Vagina (tissue), 2 donors: ENCODE measurements around the gene SERINC3. TPM values are rescaled to one million over a fixed set of nuclear protein-coding genes. Genes with fewer than 3 reads are reported as not detected.

ENCODE experiments used
- DNase-seq, 2 donors: peaks; one replicate each; pipeline ENCODE4 v3.0.0-alpha.2; 2017; ENCODE audit errors: extremely low spot score in 2 of 2
- H3K27ac ChIP-seq: fragments of 200-600 bp; sonication (generic); one replicate; pipeline ENCODE4 v1.5.1; 2019
- H3K27me3 ChIP-seq: fragments of 200-600 bp; sonication (generic); one replicate; pipeline ENCODE4 v1.5.1; 2019
- H3K36me3 ChIP-seq, 2 donors: fragments of 200-600 bp; sonication (generic); one replicate each; pipeline ENCODE4 v1.5.1; 2017 to 2019
- H3K4me1 ChIP-seq: fragments of 200-600 bp; sonication (generic); one replicate; pipeline ENCODE4 v1.5.1; 2019
- H3K4me3 ChIP-seq, 2 donors: fragments of 200-600 bp; sonication (generic); 1 replicate in 1 of 2; 2 replicates in 1 of 2; pipeline ENCODE4 v1.5.1; 2016 to 2019
- H3K9me3 ChIP-seq: fragments of 200-600 bp; sonication (generic); one replicate; pipeline ENCODE4 v1.5.1; 2019
- CTCF ChIP-seq, 3 experiments: fragments of 450-650 bp in 2 of 3; fragments of 200-600 bp in 1 of 3; sonication (generic) in 1 of 3; IDR thresholded peaks; one replicate each; pipeline ENCODE4 v1.5.1; 2017 to 2019; ENCODE audit warnings: antibody characterized with exemption in 3 of 3, mild to moderate bottlenecking in 2 of 3, moderate library complexity in 2 of 3
- POLR2A ChIP-seq, 2 donors: fragments of 450-650 bp; IDR thresholded peaks; one replicate each; pipeline ENCODE4 v1.6.1; 2017; ENCODE audit warnings: antibody characterized with exemption in 2 of 2, mild to moderate bottlenecking in 2 of 2, moderate library complexity in 2 of 2
- POLR2AphosphoS5 ChIP-seq, 2 donors: sonication (generic); formaldehyde crosslinking; IDR thresholded peaks; one replicate each; pipeline ENCODE4 v1.9.0; 2017; ENCODE audit warnings: antibody characterized with exemption in 2 of 2, mild to moderate bottlenecking in 2 of 2, low read depth in 1 of 2; ENCODE audit not compliant: insufficient read depth in 1 of 2
- intact Hi-C: fragments of 100-400 bp; cut with DNase I; formaldehyde crosslinking; loops from one replicate; pipeline ENCODE4 v1.15.1; 2023
- total RNA-seq: library from RNA; depleted of rRNA; stranded (reverse); fragments of >200 nt; gene quantifications from one replicate; pipeline ENCODE4 v1.2.3, GENCODE V29; 2016

Gene SERINC3
- total RNA-seq, 1 donor from 2014 or later, result 77.3 TPM

DNA sequence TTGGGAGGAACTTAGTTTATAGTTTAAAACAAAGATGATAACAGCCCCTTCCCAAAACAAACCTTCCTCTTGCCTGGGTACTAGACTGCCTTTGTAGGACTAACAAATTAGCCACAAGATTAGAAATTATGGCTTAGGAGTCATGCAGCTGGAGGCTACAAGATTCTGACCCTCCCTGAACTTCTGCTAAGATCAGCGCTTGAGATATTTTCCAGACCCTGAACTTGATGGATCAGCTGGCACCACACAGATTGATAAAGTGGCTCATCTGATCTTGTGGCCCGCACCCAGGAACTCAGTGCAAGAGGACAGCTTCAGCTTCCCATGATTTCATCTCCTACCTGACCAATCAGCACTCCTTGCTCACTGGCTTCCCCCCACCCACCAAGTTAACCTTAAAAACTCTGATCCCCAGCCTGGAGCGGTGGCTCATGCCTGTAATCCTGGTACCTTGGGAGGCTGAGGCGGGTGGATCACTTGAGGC lies 5.9 kb upstream of the SERINC3 start:
- no peak overlapping the region for H3K27ac ChIP-seq
- H3K36me3 ChIP-seq, result no peaks in the 10 kb centered on the region
- TF ChIP-seq POLR2A (IDR thresholded peaks at IDR 0.05), result no peak
- TF ChIP-seq POLR2AphosphoS5 (IDR thresholded peaks at IDR 0.05; ENCODE audit: insufficient read depth in 1 of 2, low read depth in 1 of 2), result no peak
- no peaks in the 10 kb centered on the region for H3K9me3 ChIP-seq
- no peaks in the 10 kb centered on the region for H3K27me3 ChIP-seq
- H3K4me1 ChIP-seq, result peaks cover 16% of the 10 kb centered on the region
- no peak overlapping the region for H3K4me3 ChIP-seq
- DNase-seq, result no peak
- intact Hi-C loops, result no loop called here

DNA sequence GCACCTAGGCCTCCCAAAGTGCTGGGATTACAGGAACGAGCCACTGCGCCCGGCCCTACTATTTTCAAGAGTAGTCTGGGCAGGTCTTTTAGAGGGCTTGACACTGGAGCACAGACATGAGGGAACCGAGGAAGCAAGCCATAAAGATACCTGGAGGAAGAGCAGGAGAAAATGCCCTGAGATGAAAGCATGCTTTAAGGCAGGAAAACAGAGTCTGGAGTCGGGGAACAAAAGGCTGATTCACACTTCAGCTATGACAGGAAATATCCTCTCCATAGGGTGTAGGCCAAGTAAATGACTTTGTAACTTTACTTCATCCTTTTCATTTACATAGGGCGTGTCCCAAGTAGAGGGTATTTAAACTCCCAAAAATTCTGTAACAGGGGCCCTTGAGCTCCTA lies 4.3 kb upstream of the SERINC3 start:
- Histone ChIP-seq H3K27me3 (no peaks in the 10 kb centered on the region), H3K4me1 (peaks cover 9% of the 10 kb centered on the region), H3K9me3 (no peaks in the 10 kb centered on the region), H3K4me3 (no peak overlapping the region), H3K36me3 (no peaks in the 10 kb centered on the region), H3K27ac (no peak overlapping the region)
- intact Hi-C loops, result no loop called here
- TF ChIP-seq CTCF (IDR thresholded peaks at IDR 0.05) (no peak), POLR2A (IDR thresholded peaks at IDR 0.05) (no peak), POLR2AphosphoS5 (IDR thresholded peaks at IDR 0.05; ENCODE audit: insufficient read depth in 1 of 2, low read depth in 1 of 2) (no peak)
- DNase-seq, result no peak

- intact Hi-C loops, result no loop called here
- no peak for TF ChIP-seq POLR2A (IDR thresholded peaks at IDR 0.05)
- no peak for TF ChIP-seq CTCF (IDR thresholded peaks at IDR 0.05)
Measured at GRCh38 chr20:44523746-44524145, 1.9 kb upstream of the SERINC3 start.

DNA sequence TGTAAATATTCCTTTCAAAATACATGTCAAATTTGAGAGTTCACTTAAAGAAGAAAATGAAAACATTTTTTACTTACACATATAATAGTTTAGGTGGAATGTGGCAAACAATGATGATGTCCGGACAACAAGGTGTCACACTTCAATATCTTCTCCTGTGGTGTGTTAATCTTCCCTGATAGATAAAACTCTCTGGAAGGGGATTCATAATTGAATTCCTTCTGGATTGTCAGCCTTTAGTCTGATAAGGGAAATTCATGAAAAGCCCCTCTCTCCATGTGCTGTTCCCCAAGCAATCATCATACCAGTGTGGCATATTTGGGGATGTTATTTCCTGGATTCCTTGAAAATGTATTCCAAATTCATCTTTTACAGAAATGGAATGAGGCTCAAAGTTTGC lies 971 bp upstream of the SERINC3 start:
- H3K27me3 ChIP-seq, result no peaks in the 10 kb centered on the region
- peak overlapping the region; percentile 100 for H3K27ac ChIP-seq
- no peaks in the 10 kb centered on the region for H3K9me3 ChIP-seq
- H3K4me1 ChIP-seq, result peaks cover 40% of the 10 kb centered on the region
- no peak for DNase-seq
- TF ChIP-seq POLR2A (IDR thresholded peaks at IDR 0.05) (no peak), POLR2AphosphoS5 (IDR thresholded peaks at IDR 0.05; ENCODE audit: insufficient read depth in 1 of 2, low read depth in 1 of 2) (no peak), CTCF (IDR thresholded peaks at IDR 0.05) (no peak)
- intact Hi-C loops, result no loop called here
- no peaks in the 10 kb centered on the region for H3K36me3 ChIP-seq
- H3K4me3 ChIP-seq, result no peak overlapping the region

More at GRCh38 chr20:44523746-44524145, 1.9 kb upstream of the SERINC3 start:
- Histone ChIP-seq H3K4me3 (no peak overlapping the region), H3K36me3 (no peaks in the 10 kb centered on the region), H3K4me1 (peaks cover 31% of the 10 kb centered on the region), H3K27me3 (no peaks in the 10 kb centered on the region), H3K9me3 (no peaks in the 10 kb centered on the region), H3K27ac (no peak overlapping the region)
- DNase-seq, result no peak

DNA sequence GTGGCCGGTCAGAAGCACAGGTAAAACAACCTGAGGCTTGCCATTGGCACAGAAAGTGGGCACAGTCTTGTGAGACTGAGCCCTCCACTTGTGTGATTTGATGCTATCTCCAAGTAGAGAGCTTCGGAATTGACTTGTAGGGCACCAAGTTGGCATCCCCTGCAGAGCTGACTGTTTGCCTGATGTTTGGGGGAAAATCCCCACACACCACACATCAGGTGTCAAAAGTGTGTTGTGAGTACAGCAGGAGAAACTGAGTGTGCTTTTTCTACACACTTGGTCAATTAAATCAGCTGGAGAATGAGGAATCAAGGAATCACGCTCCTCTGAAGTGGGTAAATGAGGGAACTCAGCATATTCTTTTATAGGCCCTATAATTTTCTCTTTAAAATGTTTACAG lies 989 bp downstream of the SERINC3 start:
- no peaks in the 10 kb centered on the region for H3K36me3 ChIP-seq
- peak overlapping the region; percentile 85 to 99 for H3K4me3 ChIP-seq
- no peaks in the 10 kb centered on the region for H3K27me3 ChIP-seq
- H3K9me3 ChIP-seq, result no peaks in the 10 kb centered on the region
- peaks cover 60% of the 10 kb centered on the region for H3K4me1 ChIP-seq
- DNase-seq, result no peak
- intact Hi-C loops, result no loop called here
- peak overlapping the region; percentile 100 for H3K27ac ChIP-seq
- no peak for TF ChIP-seq POLR2AphosphoS5 (IDR thresholded peaks at IDR 0.05; ENCODE audit: insufficient read depth in 1 of 2, low read depth in 1 of 2)
- TF ChIP-seq POLR2A (IDR thresholded peaks at IDR 0.05), result no peak
- TF ChIP-seq CTCF (IDR thresholded peaks at IDR 0.05), result no peak
